ENCODE measurements around the gene ZNF774. TPM values are rescaled to one million over a fixed set of nuclear protein-coding genes. Genes with fewer than 3 reads are reported as not detected.
"Not testable (repeated sequence)": the region's sequence is repeated elsewhere in the genome, so short reads cannot be mapped to it uniquely, and the experiment has no call there.

ZNF774 gene
- polyA plus RNA-seq, 1 donor (not counting 4 experiments of a cell fraction or from before 2014, with no cell fraction given): 2.3 TPM

DNA sequence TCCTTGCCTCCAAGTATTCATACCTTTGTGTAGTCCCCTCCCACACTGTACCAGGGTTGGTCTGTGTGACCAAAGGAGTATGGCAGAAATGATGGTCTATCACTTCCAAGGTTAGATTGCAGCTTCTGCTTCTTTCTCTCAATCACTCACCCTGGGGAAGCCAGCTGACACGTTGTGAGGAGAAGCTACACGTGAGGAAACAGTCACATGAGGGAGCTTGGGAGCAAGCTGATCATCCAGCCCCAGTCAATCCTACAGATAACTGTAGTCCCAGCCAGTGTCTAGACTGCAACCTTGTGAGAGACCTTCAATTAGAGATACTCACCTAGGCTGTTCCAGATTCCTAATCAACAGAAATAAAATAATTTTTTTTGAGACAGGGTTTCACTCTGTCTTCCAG is 6.2 kb upstream of the ZNF774 start:
- no peak for FAIRE-seq
- no peak overlapping the region for H3K9ac ChIP-seq (ENCODE audit: control insufficient read depth, extremely low read depth, insufficient read depth, low read length)
- no peak overlapping the region for H3K27ac ChIP-seq (ENCODE audit: control insufficient read depth, insufficient read depth, low read length)
- no peaks in the 10 kb centered on the region for H3K9me1 ChIP-seq (ENCODE audit: control insufficient read depth, extremely low read depth, insufficient read depth, low read length)
- no peaks in the 10 kb centered on the region for H3K9me3 ChIP-seq (ENCODE audit: control insufficient read depth, low read depth, low read length)
- no peak overlapping the region for H3K4me3 ChIP-seq (ENCODE audit: control insufficient read depth in 2 of 3, extremely low read depth in 1 of 3, insufficient read depth in 2 of 3, low read depth in 1 of 3, low read length in 3 of 3)
- dilution Hi-C loops (cut with MboI; ENCODE audit: extremely low pct_ligation_motif_present, low sequenced_read_pairs): no loop called here
- DNase-seq (ENCODE audit: low read depth, low spot score): no peak
- no peaks in the 10 kb centered on the region for H3K79me2 ChIP-seq (ENCODE audit: control insufficient read depth, insufficient read depth, low read length)
- no peaks in the 10 kb centered on the region for H3K27me3 ChIP-seq (ENCODE audit: control insufficient read depth, extremely low read depth, insufficient read depth, low read length)
- no peak for TF ChIP-seq EZH2 (IDR thresholded peaks at IDR 0.05; ENCODE audit: low read length)
- no peak for TF ChIP-seq CTCF (optimal IDR thresholded peaks at IDR 0.05 in 1 of 3, IDR thresholded peaks at IDR 0.05 in 1 of 3, conservative IDR thresholded peaks at IDR 0.05 in 1 of 3; ENCODE audit: extremely low read depth in 1 of 3, insufficient read depth in 2 of 3, low read length in 3 of 3)
- H3K4me2 ChIP-seq (ENCODE audit: control insufficient read depth, extremely low read depth, insufficient read depth, low read depth, low read length): no peak overlapping the region
- H3K36me3 ChIP-seq (ENCODE audit: control insufficient read depth in 2 of 2, extremely low read depth in 1 of 2, insufficient read depth in 2 of 2, low read length in 2 of 2): no peaks in the 10 kb centered on the region
- H3K4me1 ChIP-seq (ENCODE audit: control insufficient read depth, extremely low read depth, insufficient read depth, low read length): peaks cover 20% of the 10 kb centered on the region
- H4K20me1 ChIP-seq (ENCODE audit: control insufficient read depth, extremely low read depth, insufficient read depth, low read length): no peaks in the 10 kb centered on the region
- no peak overlapping the region for H2AFZ ChIP-seq (ENCODE audit: control insufficient read depth, low read length)

DNA sequence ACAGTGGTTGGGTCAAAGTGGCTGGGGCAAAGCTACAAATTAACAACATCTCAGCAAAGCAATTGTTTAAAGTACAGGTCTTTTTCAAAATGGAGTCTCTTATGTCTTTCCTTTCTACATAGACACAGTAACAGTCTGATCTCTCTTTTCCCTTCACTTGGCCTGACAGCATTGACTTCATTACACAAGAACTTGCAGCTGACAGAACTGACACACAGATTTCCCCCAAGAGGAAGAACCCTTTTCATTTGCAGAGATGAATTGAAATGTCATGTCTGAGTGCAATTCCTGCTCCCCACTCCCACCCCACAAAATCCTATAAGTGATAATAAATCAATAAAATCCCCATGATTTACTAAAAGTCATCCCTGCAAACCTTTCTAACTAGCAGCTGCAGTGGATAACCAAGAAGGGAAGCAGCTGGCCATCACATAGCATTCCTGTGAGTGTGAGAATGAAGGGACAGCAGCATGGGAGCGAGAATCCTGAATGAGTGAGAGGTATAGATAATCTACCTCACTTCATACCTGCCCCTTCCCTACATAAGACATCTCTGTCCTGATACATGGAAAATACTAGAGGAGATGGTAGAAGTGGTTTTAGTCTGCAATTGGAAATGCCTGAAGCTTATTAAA is 4.5 kb upstream of the ZNF774 start:
- H3K27me3 ChIP-seq (ENCODE audit: control insufficient read depth, extremely low read depth, insufficient read depth, low read length); H3K4me2 ChIP-seq (ENCODE audit: control insufficient read depth, extremely low read depth, insufficient read depth, low read depth, low read length); H3K9me1 ChIP-seq (ENCODE audit: control insufficient read depth, extremely low read depth, insufficient read depth, low read length); H2AFZ ChIP-seq (ENCODE audit: control insufficient read depth, low read length); H3K9ac ChIP-seq (ENCODE audit: control insufficient read depth, extremely low read depth, insufficient read depth, low read length); H4K20me1 ChIP-seq (ENCODE audit: control insufficient read depth, extremely low read depth, insufficient read depth, low read length); H3K27ac ChIP-seq (ENCODE audit: control insufficient read depth, insufficient read depth, low read length); H3K36me3 ChIP-seq (ENCODE audit: control insufficient read depth in 2 of 2, extremely low read depth in 1 of 2, insufficient read depth in 2 of 2, low read length in 2 of 2); DNase-seq (ENCODE audit: low read depth, low spot score); FAIRE-seq; H3K79me2 ChIP-seq (ENCODE audit: control insufficient read depth, insufficient read depth, low read length); dilution Hi-C loops (cut with MboI; ENCODE audit: extremely low pct_ligation_motif_present, low sequenced_read_pairs); H3K4me3 ChIP-seq (ENCODE audit: control insufficient read depth in 2 of 3, extremely low read depth in 1 of 3, insufficient read depth in 2 of 3, low read depth in 1 of 3, low read length in 3 of 3); H3K9me3 ChIP-seq (ENCODE audit: control insufficient read depth, low read depth, low read length): not testable (repeated sequence)
- peaks cover 28% of the 10 kb centered on the region for H3K4me1 ChIP-seq (ENCODE audit: control insufficient read depth, extremely low read depth, insufficient read depth, low read length)

GRCh38 chr15:90348456-90348855 is 3.6 kb upstream of the ZNF774 start:
- dilution Hi-C loops (cut with MboI; ENCODE audit: extremely low pct_ligation_motif_present, low sequenced_read_pairs): no loop called here
- peak; percentile 78 for FAIRE-seq
- Histone ChIP-seq H3K79me2 (ENCODE audit: control insufficient read depth, insufficient read depth, low read length) (no peaks in the 10 kb centered on the region), H3K4me3 (ENCODE audit: control insufficient read depth in 2 of 3, extremely low read depth in 1 of 3, insufficient read depth in 2 of 3, low read depth in 1 of 3, low read length in 3 of 3) (no peak overlapping the region), H3K9ac (ENCODE audit: control insufficient read depth, extremely low read depth, insufficient read depth, low read length) (peak overlapping the region; percentile 24), H3K36me3 (ENCODE audit: control insufficient read depth in 2 of 2, extremely low read depth in 1 of 2, insufficient read depth in 2 of 2, low read length in 2 of 2) (no peaks in the 10 kb centered on the region), H2AFZ (ENCODE audit: control insufficient read depth, low read length) (peak overlapping the region; percentile 79), H3K9me3 (ENCODE audit: control insufficient read depth, low read depth, low read length) (no peaks in the 10 kb centered on the region), H4K20me1 (ENCODE audit: control insufficient read depth, extremely low read depth, insufficient read depth, low read length) (no peaks in the 10 kb centered on the region), H3K27me3 (ENCODE audit: control insufficient read depth, extremely low read depth, insufficient read depth, low read length) (no peaks in the 10 kb centered on the region), H3K9me1 (ENCODE audit: control insufficient read depth, extremely low read depth, insufficient read depth, low read length) (no peaks in the 10 kb centered on the region), H3K27ac (ENCODE audit: control insufficient read depth, insufficient read depth, low read length) (peak overlapping the region; percentile 10), H3K4me1 (ENCODE audit: control insufficient read depth, extremely low read depth, insufficient read depth, low read length) (peaks cover 30% of the 10 kb centered on the region), H3K4me2 (ENCODE audit: control insufficient read depth, extremely low read depth, insufficient read depth, low read depth, low read length) (peak overlapping the region; percentile 49)
- no peak for TF ChIP-seq EZH2 (IDR thresholded peaks at IDR 0.05; ENCODE audit: low read length)
- TF ChIP-seq CTCF (optimal IDR thresholded peaks at IDR 0.05 in 1 of 3, IDR thresholded peaks at IDR 0.05 in 1 of 3, conservative IDR thresholded peaks at IDR 0.05 in 1 of 3; ENCODE audit: extremely low read depth in 1 of 3, insufficient read depth in 2 of 3, low read length in 3 of 3): no peak
- no peak for DNase-seq (ENCODE audit: low read depth, low spot score)
